Type B pancreatic cell (in vitro differentiated cells): ENCODE data around the gene RCOR1. TPM values are rescaled to one million over a fixed set of nuclear protein-coding genes. Genes with fewer than 3 reads are reported as not detected.
A peak's percentile ranks its signal among the peaks of the same experiment; 100 is the strongest.

ENCODE experiments used
- DNase-seq: peaks from one replicate; pipeline ENCODE4 v3.0.0; 2021; ENCODE audit warnings: mixed read lengths; ENCODE audit not compliant: unreplicated experiment; ENCODE audit errors: extremely low spot score
- H3K27ac Mint-ChIP-seq: 2 replicates; pipeline ENCODE4 v1.8.0; 2021; ENCODE audit warnings: mild to moderate bottlenecking, mixed read lengths
- H3K27me3 Mint-ChIP-seq: 2 replicates; pipeline ENCODE4 v1.8.0; 2021; ENCODE audit warnings: mixed read lengths
- H3K36me3 Mint-ChIP-seq: 2 replicates; pipeline ENCODE4 v1.8.0; 2021; ENCODE audit warnings: mixed read lengths
- H3K4me1 Mint-ChIP-seq: one replicate; pipeline ENCODE4 v1.8.0; 2021; ENCODE audit warnings: mixed read lengths; ENCODE audit not compliant: unreplicated experiment
- H3K4me3 Mint-ChIP-seq: 2 replicates; pipeline ENCODE4 v1.8.0; 2021; ENCODE audit warnings: mild to moderate bottlenecking, mixed read lengths
- H3K9me3 Mint-ChIP-seq: 2 replicates; pipeline ENCODE4 v1.8.0; 2021; ENCODE audit warnings: mixed read lengths
- CTCF ChIP-seq: fragments of 200-600 bp; sonication (generic); conservative IDR thresholded peaks from 2 replicates; pipeline ENCODE4 v1.5.0; 2021; ENCODE audit warnings: antibody characterized with exemption, mild to moderate bottlenecking
- total RNA-seq: library from RNA; stranded (reverse); gene quantifications from 2 replicates; pipeline ENCODE4 v1.2.1, GENCODE V29; 2021; ENCODE audit warnings: low replicate concordance

Gene RCOR1
- total RNA-seq, 1 donor from 2014 or later: 35.3 TPM

GRCh38 chr14:102771144-102771543 is 178.7 kb downstream of the RCOR1 start:
- no peak overlapping the region for H3K4me3 Mint-ChIP-seq
- TF ChIP-seq CTCF: no peak
- no peak overlapping the region for H3K27ac Mint-ChIP-seq

GRCh38 chr14:102772781-102773570 is 180.5 kb downstream of the RCOR1 start:
- H3K4me1 Mint-ChIP-seq: peaks cover 9% of the 10 kb centered on the region
- no peaks in the 10 kb centered on the region for H3K36me3 Mint-ChIP-seq
- TF ChIP-seq CTCF: peak; percentile 47
- no peaks in the 10 kb centered on the region for H3K9me3 Mint-ChIP-seq
- DNase-seq: no peak
- H3K27ac Mint-ChIP-seq: no peak overlapping the region
- H3K27me3 Mint-ChIP-seq: no peaks in the 10 kb centered on the region
- H3K4me3 Mint-ChIP-seq: no peak overlapping the region

More at GRCh38 chr14:102771144-102771543, 178.7 kb downstream of the RCOR1 start:
- DNase-seq: no peak
- no peaks in the 10 kb centered on the region for H3K9me3 Mint-ChIP-seq
- no peaks in the 10 kb centered on the region for H3K27me3 Mint-ChIP-seq
- peaks cover 9% of the 10 kb centered on the region for H3K4me1 Mint-ChIP-seq
- H3K36me3 Mint-ChIP-seq: no peaks in the 10 kb centered on the region

GRCh38 chr14:102774391-102775153 is 182.1 kb downstream of the RCOR1 start:
- Mint-ChIP-seq H3K36me3 (no peaks in the 10 kb centered on the region), H3K27me3 (no peaks in the 10 kb centered on the region), H3K27ac (peak overlapping the region; percentile 90), H3K4me1 (peaks cover 23% of the 10 kb centered on the region), H3K4me3 (peak overlapping the region; percentile 62), H3K9me3 (no peaks in the 10 kb centered on the region)
- no peak for DNase-seq
- peak; percentile 82 for TF ChIP-seq CTCF

GRCh38 chr14:102775855-102776760 is 183.7 kb downstream of the RCOR1 start:
- H3K4me1 Mint-ChIP-seq: peaks cover 28% of the 10 kb centered on the region
- no peak for DNase-seq
- peak overlapping the region; percentile 89 for H3K4me3 Mint-ChIP-seq
- no peaks in the 10 kb centered on the region for H3K9me3 Mint-ChIP-seq
- no peaks in the 10 kb centered on the region for H3K27me3 Mint-ChIP-seq
- TF ChIP-seq CTCF: no peak
- peak overlapping the region; percentile 88 for H3K27ac Mint-ChIP-seq
- no peaks in the 10 kb centered on the region for H3K36me3 Mint-ChIP-seq
